NCI-H2107 (cell line): ENCODE data around the gene GZMB.
"Not testable (repeated sequence)": the region's sequence is repeated elsewhere in the genome, so short reads cannot be mapped to it uniquely, and the experiment has no call there.

Experiments used
- DNase-seq: peaks from one replicate; lab custom pipeline; 2025; lab: John Stamatoyannopoulos, UW

Gene GZMB

GRCh38 chr14:24634158-24634557, at the start of gene GZMB:
Gene GZMB, minus strand, starts transcription at chr14:24634190. Its CDS starts 30 bp downstream, at chr14:24634160.
- no peak for DNase-seq

- DNase-seq = no peak
Observed at GRCh38 chr14:24681056-24681455, 47.1 kb upstream of the GZMB start.

- no peak for DNase-seq
Observed at GRCh38 chr14:24680516-24680915, 46.5 kb upstream of the GZMB start.

GRCh38 chr14:24679248-24679961, 45.4 kb upstream of the GZMB start:
- DNase-seq = no peak

GRCh38 chr14:24678801-24679247, 44.8 kb upstream of the GZMB start:
- DNase-seq = peak; percentile 98

- DNase-seq = no peak
Observed at GRCh38 chr14:24677956-24678355, 44.0 kb upstream of the GZMB start.

- no peak for DNase-seq
Observed at GRCh38 chr14:24674204-24674970, 40.4 kb upstream of the GZMB start.

- DNase-seq = no peak
Observed at GRCh38 chr14:24673534-24674203, 39.7 kb upstream of the GZMB start.

GRCh38 chr14:24673059-24673458, 39.1 kb upstream of the GZMB start:
- no peak for DNase-seq

- DNase-seq = no peak
Observed at GRCh38 chr14:24670594-24670993, 36.6 kb upstream of the GZMB start.

- no peak for DNase-seq
Observed at GRCh38 chr14:24669651-24670050, 35.7 kb upstream of the GZMB start.

- DNase-seq = no peak
Observed at GRCh38 chr14:24665440-24665991, 31.5 kb upstream of the GZMB start.

GRCh38 chr14:24664366-24664765, 30.4 kb upstream of the GZMB start:
- DNase-seq = no peak

GRCh38 chr14:24662753-24663152, 28.8 kb upstream of the GZMB start:
- no peak for DNase-seq

- DNase-seq = no peak
Observed at GRCh38 chr14:24659916-24660570, 26.1 kb upstream of the GZMB start.

GRCh38 chr14:24648361-24648760, 14.4 kb upstream of the GZMB start:
- DNase-seq = not testable (repeated sequence)

GRCh38 chr14:24639905-24640304, 5.9 kb upstream of the GZMB start:
- DNase-seq = no peak

- no peak for DNase-seq
Observed at GRCh38 chr14:24639270-24639669, 5.3 kb upstream of the GZMB start.

GRCh38 chr14:24633353-24633752, 637 bp downstream of the GZMB start:
- no peak for DNase-seq

- DNase-seq = no peak
Observed at GRCh38 chr14:24632761-24633160, 1.2 kb downstream of the GZMB start.

GRCh38 chr14:24632336-24632735, 1.7 kb downstream of the GZMB start:
- DNase-seq = no peak

GRCh38 chr14:24631749-24632335, 2.1 kb downstream of the GZMB start:
- DNase-seq = no peak
